ENCODE measurements around the gene TMPRSS7.

DNA sequence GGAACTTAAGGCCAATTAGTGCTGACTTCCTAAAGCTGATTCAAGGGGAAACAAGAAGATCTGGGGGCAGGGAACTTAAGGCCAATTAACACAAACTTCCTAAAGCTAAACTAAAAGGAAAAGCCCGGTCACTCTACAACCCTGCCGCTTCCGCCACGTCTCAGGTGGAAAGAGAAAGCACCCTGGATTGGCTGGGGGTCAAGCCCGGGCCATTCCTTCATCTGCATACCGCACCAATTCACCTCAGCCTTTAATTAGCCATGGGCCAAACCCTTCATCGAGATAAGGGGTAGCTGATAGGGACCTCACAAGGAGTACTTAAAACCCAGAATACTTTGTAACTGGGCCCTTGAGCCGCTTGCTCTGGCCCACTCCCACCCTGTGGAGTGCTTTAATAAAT is 14.4 kb downstream of the TMPRSS7 start:
- TF ChIP-seq POLR2A (IDR thresholded peaks at IDR 0.05), result no peak
- TF ChIP-seq, protein P1, sequence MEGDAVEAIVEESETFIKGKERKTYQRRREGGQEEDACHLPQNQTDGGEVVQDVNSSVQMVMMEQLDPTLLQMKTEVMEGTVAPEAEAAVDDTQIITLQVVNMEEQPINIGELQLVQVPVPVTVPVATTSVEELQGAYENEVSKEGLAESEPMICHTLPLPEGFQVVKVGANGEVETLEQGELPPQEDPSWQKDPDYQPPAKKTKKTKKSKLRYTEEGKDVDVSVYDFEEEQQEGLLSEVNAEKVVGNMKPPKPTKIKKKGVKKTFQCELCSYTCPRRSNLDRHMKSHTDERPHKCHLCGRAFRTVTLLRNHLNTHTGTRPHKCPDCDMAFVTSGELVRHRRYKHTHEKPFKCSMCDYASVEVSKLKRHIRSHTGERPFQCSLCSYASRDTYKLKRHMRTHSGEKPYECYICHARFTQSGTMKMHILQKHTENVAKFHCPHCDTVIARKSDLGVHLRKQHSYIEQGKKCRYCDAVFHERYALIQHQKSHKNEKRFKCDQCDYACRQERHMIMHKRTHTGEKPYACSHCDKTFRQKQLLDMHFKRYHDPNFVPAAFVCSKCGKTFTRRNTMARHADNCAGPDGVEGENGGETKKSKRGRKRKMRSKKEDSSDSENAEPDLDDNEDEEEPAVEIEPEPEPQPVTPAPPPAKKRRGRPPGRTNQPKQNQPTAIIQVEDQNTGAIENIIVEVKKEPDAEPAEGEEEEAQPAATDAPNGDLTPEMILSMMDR (IDR thresholded peaks at IDR 0.05 in 4 of 5, conservative IDR thresholded peaks at IDR 0.05 in 1 of 5), result no peak

All from gastrocnemius medialis (tissue), 4 donors.